ENCODE measurements around the gene HES3.

Gene HES3

DNA sequence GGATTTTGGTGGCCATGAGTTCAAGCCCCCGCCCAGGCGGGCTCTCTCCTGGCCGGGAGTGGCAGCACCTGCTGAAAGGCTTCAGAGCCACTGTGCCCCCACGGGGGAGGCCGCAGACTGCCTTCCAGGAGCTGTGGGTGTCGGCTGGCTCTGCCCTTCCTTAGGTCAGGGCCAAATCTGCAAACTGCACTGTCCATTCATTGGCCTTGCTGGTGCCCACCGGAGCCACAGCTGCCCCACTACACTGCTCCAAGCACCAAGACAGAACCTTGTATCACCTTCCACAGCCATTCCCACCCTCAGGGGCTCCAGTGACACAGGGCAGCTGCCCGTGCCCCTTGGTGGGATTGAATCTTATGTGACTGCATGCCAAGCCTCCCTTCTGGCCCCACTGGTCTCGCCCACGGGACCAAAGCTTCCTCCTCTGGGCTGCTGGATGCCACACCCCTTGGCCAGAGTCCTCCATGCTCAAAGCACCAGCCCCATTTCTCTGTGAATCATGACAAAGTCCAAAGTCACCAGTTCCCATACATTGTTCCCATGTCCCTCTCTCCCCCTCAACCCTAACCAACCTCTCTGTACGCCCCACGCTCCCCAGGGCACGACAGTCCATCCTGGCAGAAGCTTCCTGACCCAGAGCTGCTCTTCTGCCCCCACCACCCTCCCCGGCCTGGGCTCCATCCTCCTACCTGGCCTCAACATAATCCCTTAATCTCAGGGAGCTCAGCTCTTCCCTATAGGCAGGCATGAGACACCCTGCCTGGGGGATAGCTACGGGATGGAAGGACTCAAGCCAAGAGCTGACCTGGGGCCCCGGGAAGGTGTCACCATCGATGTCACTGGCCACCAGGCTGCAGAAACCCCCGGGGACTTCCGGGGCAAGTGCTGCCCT, 37.8 kb downstream of the HES3 start:
- DNase-seq = no peak

DNA sequence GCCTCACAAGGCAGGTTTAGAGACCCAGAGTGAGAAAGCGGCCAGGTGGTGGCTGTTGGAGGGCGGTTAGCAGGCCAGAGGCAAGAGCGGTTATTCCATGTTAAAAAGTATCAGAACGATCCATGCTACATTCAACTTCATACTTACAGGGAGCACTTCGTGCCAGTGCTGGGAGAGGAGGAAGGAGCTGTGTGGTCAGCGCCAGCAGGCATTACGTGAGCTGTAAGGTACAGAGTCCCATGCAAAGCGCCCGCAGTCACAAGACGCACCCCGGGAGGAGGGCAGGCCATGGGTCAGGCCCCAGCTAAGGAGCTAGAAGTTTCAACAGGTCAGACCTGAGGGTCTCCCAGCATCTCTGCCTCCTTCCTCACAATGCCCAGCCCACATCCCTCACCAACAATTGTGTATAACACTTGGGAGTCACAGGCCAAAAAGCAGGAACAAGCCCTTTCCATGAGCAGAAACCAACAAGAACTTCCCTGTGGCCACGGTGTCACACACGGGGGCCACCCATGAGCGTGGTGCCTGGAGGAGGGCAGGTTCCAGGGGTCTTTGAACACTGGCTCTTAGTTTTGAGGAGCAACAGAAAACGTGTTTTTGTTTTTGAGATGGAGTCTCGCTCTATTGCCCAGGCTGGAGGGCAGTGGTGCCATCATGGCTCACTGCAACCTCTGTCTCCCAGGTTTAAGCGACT, 38.7 kb downstream of the HES3 start:
- no peak for DNase-seq

DNA sequence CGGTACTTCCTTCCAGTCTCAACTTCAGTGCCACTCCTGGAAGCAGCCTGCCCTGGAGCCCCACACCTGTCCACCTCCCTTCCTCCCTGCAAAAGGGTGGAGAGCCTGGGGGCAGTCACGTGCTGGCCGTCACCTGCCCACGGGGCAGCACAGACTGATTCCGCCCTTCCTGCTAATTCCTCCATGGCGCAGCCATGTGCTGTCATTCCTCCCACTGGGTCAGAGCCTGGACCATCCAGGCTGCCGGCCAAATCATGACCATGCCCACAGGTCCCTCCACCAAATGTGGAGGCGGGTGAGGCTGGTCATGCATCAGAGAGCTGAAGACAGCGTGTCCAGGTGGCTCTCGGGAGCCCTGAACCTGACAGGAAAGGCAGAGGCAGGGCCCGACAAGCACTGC, 41.4 kb downstream of the HES3 start:
- no peak for DNase-seq

DNA sequence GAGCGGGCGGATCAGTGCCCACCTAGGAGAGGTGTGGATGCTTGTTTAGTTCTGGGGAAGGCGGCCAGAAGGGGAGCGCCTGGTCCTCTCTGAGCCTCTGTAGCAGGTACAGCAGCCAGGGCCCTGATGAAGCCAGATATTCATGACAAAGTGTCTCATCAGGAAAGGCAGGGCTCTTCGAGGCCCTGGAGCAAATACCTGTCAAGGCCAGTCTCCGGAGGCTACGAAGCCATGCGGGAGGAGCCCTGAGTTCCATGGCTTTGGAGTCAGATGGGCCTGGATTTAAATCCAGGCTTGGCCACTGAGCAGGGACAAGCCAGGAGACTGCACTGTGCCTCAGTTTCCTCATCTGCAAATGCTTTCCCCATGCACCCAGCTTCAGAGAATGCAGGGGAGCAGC, 42.3 kb downstream of the HES3 start:
- no peak for DNase-seq

DNA sequence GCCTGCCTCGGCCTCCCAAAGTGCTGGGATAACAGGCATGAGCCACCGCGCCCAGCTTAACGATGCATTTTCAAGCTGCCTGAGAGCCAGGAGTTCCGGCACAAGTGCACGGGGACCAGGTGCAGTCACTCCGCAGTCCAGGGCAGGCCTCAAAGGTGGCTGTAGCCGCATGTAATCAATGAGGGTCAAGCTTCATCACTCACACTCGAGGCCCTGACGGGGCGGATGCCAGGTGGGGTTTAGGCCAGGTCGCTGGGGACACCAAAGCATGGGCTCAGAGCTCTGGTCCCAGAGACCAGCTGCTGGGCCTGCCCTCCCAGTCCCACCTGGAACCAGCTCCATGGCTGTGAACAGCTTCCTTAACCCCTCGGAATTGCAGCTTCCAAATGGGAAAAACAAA, 43.0 kb downstream of the HES3 start:
- DNase-seq = no peak

- DNase-seq = no peak
These were observed 43.5 kb downstream of the HES3 start for GRCh38 chr1:6287431-6287886.

DNA sequence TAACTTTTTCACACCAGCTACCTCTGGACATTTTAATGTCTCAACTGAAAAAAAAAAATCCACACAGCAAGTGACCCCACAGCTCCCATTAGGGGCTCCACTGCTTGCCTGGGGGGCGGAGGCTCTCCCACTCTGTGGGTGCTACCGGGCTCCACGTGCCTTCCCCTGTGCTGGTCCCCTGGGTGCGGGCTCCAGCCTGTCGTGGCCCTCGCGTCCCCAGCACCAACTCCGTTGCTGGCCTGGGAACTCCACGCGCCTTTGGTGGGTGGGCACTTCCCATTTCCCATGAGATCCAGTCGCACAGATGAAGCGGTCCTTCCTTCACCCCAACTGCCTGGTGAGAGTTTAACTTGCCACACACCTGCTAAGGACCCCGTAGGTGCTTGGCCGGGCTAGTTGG, 44.0 kb downstream of the HES3 start:
- no peak for DNase-seq

- DNase-seq = no peak
These were observed 44.7 kb downstream of the HES3 start for GRCh38 chr1:6288665-6289064.

- no peak for DNase-seq
These were observed 48.1 kb downstream of the HES3 start for GRCh38 chr1:6292102-6292501.

GRCh38 chr1:6294080-6294889, 50.3 kb downstream of the HES3 start:
- DNase-seq = no peak

DNA sequence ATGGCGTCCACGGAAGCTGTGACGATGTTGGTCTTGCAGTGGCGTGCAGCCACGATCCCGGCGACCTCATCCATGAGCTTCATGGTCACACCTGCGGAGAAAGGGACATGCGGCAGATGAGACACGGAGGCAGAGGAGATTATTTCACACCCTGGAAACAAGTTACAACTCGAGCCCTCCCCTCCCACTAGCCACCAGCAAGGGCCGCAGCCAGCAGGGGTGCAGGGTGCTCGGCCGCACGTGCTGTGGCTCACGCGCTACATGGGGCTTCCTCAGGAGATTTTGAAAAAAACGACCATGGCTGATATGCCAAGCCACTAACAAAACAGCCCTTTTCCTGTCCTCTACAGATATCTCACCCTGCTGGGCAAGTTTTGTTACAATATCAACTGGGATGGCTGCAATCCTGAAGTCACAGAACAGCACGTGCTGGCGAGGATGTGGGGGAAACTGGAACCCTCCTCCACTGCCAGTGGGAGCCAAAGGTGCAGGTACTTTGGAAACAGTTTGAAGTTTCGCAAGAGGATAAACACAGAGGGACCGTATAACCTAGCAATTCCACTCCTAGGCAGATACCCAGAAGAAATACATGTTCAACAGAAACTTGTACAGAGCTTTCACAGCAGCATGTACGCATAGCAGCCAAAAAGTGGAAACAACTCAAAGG, 51.0 kb downstream of the HES3 start:
- DNase-seq = no peak

Measured in stimulated activated CD4-positive, alpha-beta T cell treated with anti-CD3 and anti-CD28 coated beads, Interleukin-2, amount 100 ng/mL, for 24 hours (primary cell).